Measurements from ENCODE around the gene ZC3H18. TPM values are rescaled to one million over a fixed set of nuclear protein-coding genes. Genes with fewer than 3 reads are reported as not detected.

The ZC3H18 gene
- total RNA-seq, 6 experiments from 2014 or later: 37.9 to 49.3 (median 42.8) TPM

- peaks cover 13% of the 10 kb centered on the region for H3K36me3 Mint-ChIP-seq (ENCODE audit: low read depth)
- peaks cover 13% of the 10 kb centered on the region for H3K4me1 Mint-ChIP-seq (ENCODE audit: low read depth)
- TF ChIP-seq CTCF (IDR thresholded peaks at IDR 0.05): no peak
- no peak for DNase-seq
- no peak overlapping the region for H3K27ac Mint-ChIP-seq
- no peaks in the 10 kb centered on the region for H3K9me3 Mint-ChIP-seq
- no peak overlapping the region for H3K4me3 Mint-ChIP-seq
- H3K27me3 Mint-ChIP-seq (ENCODE audit: insufficient read depth): no peaks in the 10 kb centered on the region; the same call in 1 of the 2 replicates
Observed at GRCh38 chr16:88616736-88617135, 46.5 kb downstream of the ZC3H18 start.

GRCh38 chr16:88617268-88618031, 47.2 kb downstream of the ZC3H18 start:
- DNase-seq: no peak
- H3K4me1 Mint-ChIP-seq (ENCODE audit: low read depth): peaks cover 13% of the 10 kb centered on the region
- H3K36me3 Mint-ChIP-seq (ENCODE audit: low read depth): peaks cover 16% of the 10 kb centered on the region
- no peaks in the 10 kb centered on the region for H3K9me3 Mint-ChIP-seq
- no peak for TF ChIP-seq CTCF (IDR thresholded peaks at IDR 0.05)
- no peak overlapping the region for H3K27ac Mint-ChIP-seq
- H3K4me3 Mint-ChIP-seq: no peak overlapping the region
- H3K27me3 Mint-ChIP-seq (ENCODE audit: insufficient read depth): peaks cover 2% of the 10 kb centered on the region

- no peaks in the 10 kb centered on the region for H3K9me3 Mint-ChIP-seq
- no peak for TF ChIP-seq CTCF (IDR thresholded peaks at IDR 0.05)
- no peak overlapping the region for H3K27ac Mint-ChIP-seq
- no peak for DNase-seq
- H3K4me3 Mint-ChIP-seq: no peak overlapping the region
- H3K36me3 Mint-ChIP-seq (ENCODE audit: low read depth): peaks cover 11% of the 10 kb centered on the region
- peaks cover 13% of the 10 kb centered on the region for H3K4me1 Mint-ChIP-seq (ENCODE audit: low read depth)
- H3K27me3 Mint-ChIP-seq (ENCODE audit: insufficient read depth): peaks cover 2% of the 10 kb centered on the region
Observed at GRCh38 chr16:88618182-88618955, 48.2 kb downstream of the ZC3H18 start.

- Mint-ChIP-seq H3K4me3 (no peak overlapping the region), H3K27ac (no peak overlapping the region), H3K4me1 (ENCODE audit: low read depth) (peaks cover 6% of the 10 kb centered on the region), H3K9me3 (no peaks in the 10 kb centered on the region), H3K36me3 (ENCODE audit: low read depth) (peaks cover 7% of the 10 kb centered on the region; the same call in 1 of the 2 replicates), H3K27me3 (ENCODE audit: insufficient read depth) (peaks cover 2% of the 10 kb centered on the region)
- DNase-seq: no peak
- TF ChIP-seq CTCF (IDR thresholded peaks at IDR 0.05): no peak
Observed at GRCh38 chr16:88618956-88619667, 48.9 kb downstream of the ZC3H18 start.
